ENCODE data around the gene SLC35A2. TPM values are rescaled to one million over a fixed set of nuclear protein-coding genes. Genes with fewer than 3 reads are reported as not detected.

The SLC35A2 gene
- total and polyA plus RNA-seq, 10 donors, result 6.2 to 20.8 (median 15.9) TPM

- Histone ChIP-seq H3K27ac (peak overlapping the region in 7 of 8 donors; percentile 82 to 95 (median 93)), H3K36me3 (peaks cover 0 to 53% (median 21%) of the 10 kb centered on the region in 6 donors), H3K4me1 (peaks cover 0 to 59% (median 35%) of the 10 kb centered on the region in 6 donors), H3K4me3 (peak overlapping the region in 7 of 8 donors; percentile 55 to 91 (median 69)), H3K27me3 (replicated peaks in 1 of 7) (no peaks in the 10 kb centered on the region), H3K9me3 (no peaks in the 10 kb centered on the region)
- TF ChIP-seq POLR2A (IDR thresholded peaks at IDR 0.05), result no peak
- no peak for TF ChIP-seq CTCF (IDR thresholded peaks at IDR 0.05 in 8 of 11, conservative IDR thresholded peaks at IDR 0.05 in 3 of 11)
- peak in 1 of 3 donors; percentile 47 for TF ChIP-seq POLR2AphosphoS5 (IDR thresholded peaks at IDR 0.05)
- DNase-seq, result no peak
- intact Hi-C loops (cut with DNase I; ENCODE audit: low total_unique reads), result no loop called here
- WGBS, 5 donors, result 24 to 49% (median 34%) methylated on average over 7 to 8 of the region's 8 CpGs
These were observed 8.7 kb upstream of the SLC35A2 start for GRCh38 chrX:48919947-48920717.

GRCh38 chrX:48919360-48919841, 8.0 kb upstream of the SLC35A2 start:
- H3K27me3 ChIP-seq (replicated peaks in 1 of 7), result no peaks in the 10 kb centered on the region
- intact Hi-C loops (cut with DNase I; ENCODE audit: low total_unique reads), result no loop called here
- H3K4me1 ChIP-seq, result peaks cover 0 to 66% (median 40%) of the 10 kb centered on the region in 6 donors
- peak overlapping the region; percentile 40 to 95 (median 90) for H3K27ac ChIP-seq
- TF ChIP-seq CTCF (IDR thresholded peaks at IDR 0.05 in 8 of 11, conservative IDR thresholded peaks at IDR 0.05 in 3 of 11), result no peak
- TF ChIP-seq POLR2A (IDR thresholded peaks at IDR 0.05), result peak in 1 of 3 donors; percentile 6
- peaks cover 0 to 53% (median 22%) of the 10 kb centered on the region in 6 donors for H3K36me3 ChIP-seq
- WGBS, 5 donors, result 0 to 61% (median 2%) methylated on average over 1 to 15 of the region's 15 CpGs
- no peak for DNase-seq
- peak overlapping the region; percentile 19 to 91 (median 67) for H3K4me3 ChIP-seq
- H3K9me3 ChIP-seq, result no peaks in the 10 kb centered on the region

GRCh38 chrX:48918643-48919340, 7.3 kb upstream of the SLC35A2 start, which contains the start of gene PIM2:
Gene PIM2 (minus strand): TSS chrX:48919024. CDS start chrX:48918834, 190 bp downstream.
- Histone ChIP-seq H3K4me3 (peak within 1 kb of the TSS; percentile 55 to 91 (median 67)), H3K9me3 (no peaks in the 10 kb centered on the region), H3K27ac (peak within 1 kb of the TSS; percentile 72 to 95 (median 90)), H3K4me1 (peaks cover 0 to 72% (median 43%) of the 10 kb centered on the region in 6 donors), H3K36me3 (peaks cover 0 to 53% (median 23%) of the 10 kb centered on the region in 6 donors), H3K27me3 (replicated peaks in 1 of 7) (no peaks in the 10 kb centered on the region)
- WGBS, 5 donors, result 0 to 47% (median 2%) methylated on average over 20 to 55 of the region's 55 CpGs
- peak; percentile 98 to 99 (median 98) for TF ChIP-seq POLR2AphosphoS5 (IDR thresholded peaks at IDR 0.05)
- TF ChIP-seq POLR2A (IDR thresholded peaks at IDR 0.05), result peak in 2 of 3 donors; percentile 77 to 92
- no peak for TF ChIP-seq CTCF (IDR thresholded peaks at IDR 0.05 in 8 of 11, conservative IDR thresholded peaks at IDR 0.05 in 3 of 11)
- DNase-seq, result peak; percentile 96
- intact Hi-C loops (cut with DNase I; ENCODE audit: low total_unique reads), result no loop called here

Data from spleen (tissue), 11 donors.